SK-N-SH (cell line): Measurements from ENCODE around the gene MYO16.

ENCODE experiments used
- CTCF ChIP-seq: fragments of 200-600 bp; sonication (generic); IDR thresholded peaks from 2 replicates; pipeline ENCODE4 v1.6.1; 2017; ENCODE audit warnings: antibody characterized with exemption, mild to moderate bottlenecking, moderate library complexity
- EZH2phosphoT487 ChIP-seq: fragments of 200-600 bp; sonication (generic); IDR thresholded peaks from 2 replicates; pipeline ENCODE4 v1.6.1; 2017; ENCODE audit warnings: low read depth, mixed run types, mild to moderate bottlenecking, antibody characterized with exemption, moderate library complexity, borderline replicate concordance
- POLR2AphosphoS5 ChIP-seq: IDR thresholded peaks from 2 replicates; pipeline ENCODE4 v1.6.1; 2012; ENCODE audit warnings: low read depth, low read length
- REST ChIP-seq: IDR thresholded peaks from 2 replicates; pipeline ENCODE4 v1.6.1; 2012; ENCODE audit warnings: mild to moderate bottlenecking, low read depth, low read length, moderate library complexity
- YY1 ChIP-seq: IDR thresholded peaks from 2 replicates; pipeline ENCODE4 v1.4.0; 2012; ENCODE audit warnings: low read depth, mild to moderate bottlenecking

GRCh38 chr13:108588516-108588915 lies 40.9 kb upstream of the MYO16 start:
- TF ChIP-seq EZH2phosphoT487 (no peak), POLR2AphosphoS5 (no peak), YY1 (no peak), CTCF (no peak), REST (no peak)
